Thyroid gland (tissue), 4 donors: ENCODE measurements around the gene MS4A6E. TPM values are rescaled to one million over a fixed set of nuclear protein-coding genes. Genes with fewer than 3 reads are reported as not detected.
A peak's percentile ranks its signal among the peaks of the same experiment; 100 is the strongest.

ENCODE experiments used
- DNase-seq, 2 donors: peaks; one replicate each; pipeline ENCODE4 v3.0.0-alpha.2; 2019
- H3K27ac ChIP-seq, 3 donors: fragments of 200-600 bp; sonication (generic); 1 replicate in 2 of 3; 2 replicates in 1 of 3; pipeline ENCODE4 v1.5.1; 2016 to 2019; ENCODE audit warnings: mild to moderate bottlenecking in 1 of 3, moderate library complexity in 1 of 3
- H3K27me3 ChIP-seq: fragments of 200-600 bp; sonication (generic); one replicate; pipeline ENCODE4 v1.5.1; 2019
- H3K36me3 ChIP-seq, 2 donors: fragments of 200-600 bp; sonication (generic); one replicate each; pipeline ENCODE4 v1.5.1; 2016 to 2019
- H3K4me1 ChIP-seq, 2 donors: fragments of 200-600 bp; sonication (generic); one replicate each; pipeline ENCODE4 v1.5.1; 2017 to 2019
- H3K4me3 ChIP-seq, 3 donors: fragments of 200-600 bp; sonication (generic); replicated peaks in 1 of 3; 1 replicate in 2 of 3; 2 replicates in 1 of 3; pipeline ENCODE4 v1.5.1; 2016; ENCODE audit warnings: mild to moderate bottlenecking in 1 of 3
- H3K9me3 ChIP-seq: fragments of 200-600 bp; sonication (generic); one replicate; pipeline ENCODE4 v1.5.1; 2017
- POLR2A ChIP-seq, 2 donors: fragments of 450-650 bp; IDR thresholded peaks; one replicate each; pipeline ENCODE4 v1.6.1; 2017; ENCODE audit warnings: antibody characterized with exemption in 2 of 2, mild to moderate bottlenecking in 2 of 2, moderate library complexity in 1 of 2
- WGBS, 2 donors: methylation state at CpG; one replicate each; pipeline ENCODE4 v1.1.5; 2017; 5-methylcytosine and 5-hydroxymethylcytosine counted together
- intact Hi-C: fragments of 100-400 bp; cut with DNase I; formaldehyde crosslinking; loops from one replicate; pipeline ENCODE4 v1.15.1; 2023
- total RNA-seq, 4 donors: library from RNA; depleted of rRNA; stranded (reverse); fragments of >200 nt; gene quantifications; one replicate each; pipeline ENCODE4 v1.2.3, GENCODE V29; 2016
- TF ChIP-seq, protein P1 (sequence below), 6 experiments: fragments of 200-600 bp in 3 of 6; fragments of 450-650 bp in 3 of 6; sonication (generic) in 3 of 6; IDR thresholded peaks; one replicate each; pipeline ENCODE4 v1.5.1; 2016 to 2019; ENCODE audit warnings: antibody characterized with exemption in 6 of 6, mild to moderate bottlenecking in 2 of 6, inconsistent platforms in 1 of 6, moderate library complexity in 1 of 6

MS4A6E gene
- total RNA-seq, 4 donors from 2014 or later = not detected

DNA sequence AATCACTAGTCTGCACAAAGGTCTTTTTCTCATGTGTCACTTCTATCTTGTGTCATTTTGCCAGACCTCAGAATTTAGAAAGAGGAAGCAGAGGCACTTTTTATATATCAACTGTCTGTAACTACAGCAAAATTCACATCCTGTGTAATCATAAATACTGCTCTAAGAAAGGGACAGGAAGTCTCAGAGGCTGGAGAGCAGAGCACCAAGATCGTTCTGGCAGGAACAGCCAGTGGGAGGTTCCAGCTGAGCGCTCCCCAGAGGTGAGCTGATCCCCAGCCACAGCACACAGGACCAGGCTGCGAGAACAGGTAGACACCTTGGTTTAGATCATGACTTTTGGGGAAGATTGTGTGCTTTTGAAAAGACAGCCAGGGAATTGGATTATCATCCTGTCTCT, 51.3 kb downstream of the MS4A6E start, which contains the start of gene MS4A7:
MS4A7 (plus strand) TSS at position 179 of the 400 bp plus-strand sequence. CDS start 4,610 bp downstream, outside the sequence.
- peak; percentile 21 to 22 for DNase-seq
- Histone ChIP-seq H3K36me3 (no peaks in the 10 kb centered on the region), H3K4me3 (no peak within 1 kb of the TSS), H3K27ac (no peak within 1 kb of the TSS), H3K9me3 (no peaks in the 10 kb centered on the region), H3K4me1 (no peaks in the 10 kb centered on the region), H3K27me3 (no peaks in the 10 kb centered on the region)
- TF ChIP-seq, protein P1, sequence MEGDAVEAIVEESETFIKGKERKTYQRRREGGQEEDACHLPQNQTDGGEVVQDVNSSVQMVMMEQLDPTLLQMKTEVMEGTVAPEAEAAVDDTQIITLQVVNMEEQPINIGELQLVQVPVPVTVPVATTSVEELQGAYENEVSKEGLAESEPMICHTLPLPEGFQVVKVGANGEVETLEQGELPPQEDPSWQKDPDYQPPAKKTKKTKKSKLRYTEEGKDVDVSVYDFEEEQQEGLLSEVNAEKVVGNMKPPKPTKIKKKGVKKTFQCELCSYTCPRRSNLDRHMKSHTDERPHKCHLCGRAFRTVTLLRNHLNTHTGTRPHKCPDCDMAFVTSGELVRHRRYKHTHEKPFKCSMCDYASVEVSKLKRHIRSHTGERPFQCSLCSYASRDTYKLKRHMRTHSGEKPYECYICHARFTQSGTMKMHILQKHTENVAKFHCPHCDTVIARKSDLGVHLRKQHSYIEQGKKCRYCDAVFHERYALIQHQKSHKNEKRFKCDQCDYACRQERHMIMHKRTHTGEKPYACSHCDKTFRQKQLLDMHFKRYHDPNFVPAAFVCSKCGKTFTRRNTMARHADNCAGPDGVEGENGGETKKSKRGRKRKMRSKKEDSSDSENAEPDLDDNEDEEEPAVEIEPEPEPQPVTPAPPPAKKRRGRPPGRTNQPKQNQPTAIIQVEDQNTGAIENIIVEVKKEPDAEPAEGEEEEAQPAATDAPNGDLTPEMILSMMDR (IDR thresholded peaks at IDR 0.05) = no peak
- no peak for TF ChIP-seq POLR2A (IDR thresholded peaks at IDR 0.05)
- intact Hi-C loops = no loop called here
- WGBS, 2 donors = 21 to 27% methylated on average over 3 of the region's 3 CpGs

DNA sequence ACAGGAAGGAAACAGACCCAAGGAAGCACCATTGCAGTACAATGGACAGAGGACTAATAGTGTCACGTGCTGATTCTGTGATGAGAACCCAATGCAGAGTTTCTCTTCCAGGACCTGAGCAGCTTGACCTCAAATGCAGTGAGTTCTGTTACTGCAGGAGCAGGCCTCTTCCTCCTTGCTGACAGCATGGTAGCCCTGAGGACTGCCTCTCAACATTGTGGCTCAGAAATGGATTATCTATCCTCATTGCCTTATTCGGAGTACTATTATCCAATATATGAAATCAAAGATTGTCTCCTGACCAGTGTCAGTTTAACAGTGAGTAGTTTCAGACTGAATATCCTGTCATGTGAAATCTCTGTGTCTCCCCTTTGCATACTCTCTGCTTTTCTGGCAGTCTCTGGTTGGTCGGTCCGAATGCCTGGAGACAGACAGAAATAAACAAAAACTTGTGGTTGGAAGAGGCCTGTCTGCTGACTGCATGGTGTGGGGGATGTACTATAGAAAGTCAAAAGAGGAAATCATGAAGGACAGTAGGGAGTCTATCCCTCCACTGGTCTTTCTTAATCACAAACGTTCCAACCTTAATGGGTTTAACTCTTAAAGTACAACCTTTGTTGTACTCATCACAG, 62.3 kb downstream of the MS4A6E start:
- WGBS, 2 donors = 51 to 63% methylated on average over 5 of the region's 5 CpGs
- intact Hi-C loops = no loop called here
- H3K27me3 ChIP-seq = no peaks in the 10 kb centered on the region
- no peaks in the 10 kb centered on the region for H3K9me3 ChIP-seq
- H3K27ac ChIP-seq = no peak overlapping the region
- H3K4me1 ChIP-seq = no peaks in the 10 kb centered on the region
- no peak for DNase-seq
- no peak overlapping the region for H3K4me3 ChIP-seq
- no peaks in the 10 kb centered on the region for H3K36me3 ChIP-seq
- TF ChIP-seq POLR2A (IDR thresholded peaks at IDR 0.05) = no peak
- TF ChIP-seq, protein P1 (IDR thresholded peaks at IDR 0.05) = no peak

DNA sequence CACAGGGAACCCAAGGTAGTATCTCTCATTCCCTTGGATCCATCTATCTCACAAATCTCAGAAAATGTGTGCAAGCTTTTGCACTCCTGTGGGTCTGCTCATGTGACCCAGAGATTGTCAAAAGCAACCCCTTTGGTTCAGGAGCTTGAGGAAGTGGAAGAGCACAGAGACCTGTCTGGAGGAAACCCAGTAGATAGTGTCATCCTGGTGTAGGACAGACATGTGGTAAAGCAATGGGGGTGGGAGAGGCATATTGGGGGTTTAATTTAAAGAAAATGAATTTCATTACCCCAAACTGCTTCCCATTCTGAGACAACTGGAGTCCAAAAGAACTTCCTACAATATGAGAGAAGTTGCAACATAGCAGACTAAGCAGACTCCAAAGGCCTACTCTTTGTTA, 63.4 kb downstream of the MS4A6E start:
- H3K4me1 ChIP-seq = no peaks in the 10 kb centered on the region
- intact Hi-C loops = no loop called here
- DNase-seq = no peak
- no peak overlapping the region for H3K27ac ChIP-seq
- H3K27me3 ChIP-seq = no peaks in the 10 kb centered on the region
- H3K9me3 ChIP-seq = no peaks in the 10 kb centered on the region
- H3K4me3 ChIP-seq = no peak overlapping the region
- TF ChIP-seq POLR2A (IDR thresholded peaks at IDR 0.05) = no peak
- TF ChIP-seq, protein P1 (IDR thresholded peaks at IDR 0.05) = no peak
- H3K36me3 ChIP-seq = no peaks in the 10 kb centered on the region

Other genes starting within 250 kb of the MS4A6E start
- under 1 TPM in 3 of 4 donors, not detected in 1; 0.33 to 0.96 (median 0.39) TPM for gene MS4A2, start 238.6 kb upstream of the MS4A6E start, total RNA-seq
- 10 to 100 TPM; 12.1 to 51.6 (median 36.9) TPM for gene MS4A6A, start 144.2 kb upstream of the MS4A6E start, total RNA-seq
- under 1 TPM in 2 of 4 donors, not detected in 2; 0.56 to 0.73 TPM for gene MS4A4E, start 84.1 kb upstream of the MS4A6E start, total RNA-seq
- gene MS4A4A, start 46.6 kb upstream of the MS4A6E start, total RNA-seq = 10 to 100 TPM in 1 of 4 donors, 1 to 10 TPM in 3; 4.1 to 53.9 (median 7.9) TPM
- 10 to 100 TPM in 1 of 4 donors, 1 to 10 TPM in 3; 6.1 to 44.2 (median 7.0) TPM for gene MS4A7, start 51.3 kb downstream of the MS4A6E start, total RNA-seq
- 1 to 10 TPM in 2 of 4 donors, under 1 TPM in 2; 0.49 to 1.6 (median 0.92) TPM for gene MS4A14, start 69.2 kb downstream of the MS4A6E start, total RNA-seq
- not detected for gene MS4A5, start 102.3 kb downstream of the MS4A6E start, total RNA-seq
- under 1 TPM in 2 of 4 donors, not detected in 2; 0.13 to 0.25 TPM for gene MS4A1, start 128.6 kb downstream of the MS4A6E start, total RNA-seq
- not detected for gene MS4A12, start 165.5 kb downstream of the MS4A6E start, total RNA-seq
- not detected for gene MS4A13, start 188.1 kb downstream of the MS4A6E start, total RNA-seq